DOHH2 (cell line): Measurements from ENCODE around the gene MAPK6.

Source experiments
- EZH2phosphoT487 ChIP-seq: fragments of 200-600 bp; sonication (generic); IDR thresholded peaks from 2 replicates; pipeline ENCODE4 v1.6.1; 2017; ENCODE audit warnings: borderline replicate concordance, mild to moderate bottlenecking, antibody characterized with exemption, low read length, moderate library complexity, mixed read lengths
- TF ChIP-seq, protein P1 (sequence below): fragments of 200-600 bp; sonication (generic); IDR thresholded peaks from one replicate; pipeline ENCODE4 v1.5.1; 2014; ENCODE audit warnings: antibody characterized with exemption, mild to moderate bottlenecking, low read depth, low read length; ENCODE audit not compliant: poor library complexity, severe bottlenecking

- TF ChIP-seq, protein P1, sequence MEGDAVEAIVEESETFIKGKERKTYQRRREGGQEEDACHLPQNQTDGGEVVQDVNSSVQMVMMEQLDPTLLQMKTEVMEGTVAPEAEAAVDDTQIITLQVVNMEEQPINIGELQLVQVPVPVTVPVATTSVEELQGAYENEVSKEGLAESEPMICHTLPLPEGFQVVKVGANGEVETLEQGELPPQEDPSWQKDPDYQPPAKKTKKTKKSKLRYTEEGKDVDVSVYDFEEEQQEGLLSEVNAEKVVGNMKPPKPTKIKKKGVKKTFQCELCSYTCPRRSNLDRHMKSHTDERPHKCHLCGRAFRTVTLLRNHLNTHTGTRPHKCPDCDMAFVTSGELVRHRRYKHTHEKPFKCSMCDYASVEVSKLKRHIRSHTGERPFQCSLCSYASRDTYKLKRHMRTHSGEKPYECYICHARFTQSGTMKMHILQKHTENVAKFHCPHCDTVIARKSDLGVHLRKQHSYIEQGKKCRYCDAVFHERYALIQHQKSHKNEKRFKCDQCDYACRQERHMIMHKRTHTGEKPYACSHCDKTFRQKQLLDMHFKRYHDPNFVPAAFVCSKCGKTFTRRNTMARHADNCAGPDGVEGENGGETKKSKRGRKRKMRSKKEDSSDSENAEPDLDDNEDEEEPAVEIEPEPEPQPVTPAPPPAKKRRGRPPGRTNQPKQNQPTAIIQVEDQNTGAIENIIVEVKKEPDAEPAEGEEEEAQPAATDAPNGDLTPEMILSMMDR: no peak
- TF ChIP-seq EZH2phosphoT487: no peak
Measured at GRCh38 chr15:52113235-52113634, 94.2 kb downstream of the MAPK6 start.
